AG08395 (cell line): ENCODE measurements around the gene IGSF22.
"Not testable (repeated sequence)": the region's sequence is repeated elsewhere in the genome, so short reads cannot be mapped to it uniquely, and the experiment has no call there.

Source experiments
- DNase-seq: peaks from one replicate; pipeline ENCODE4 v3.0.0; 2012; ENCODE audit warnings: mixed read lengths, low spot score

The IGSF22 gene

GRCh38 chr11:18691467-18692140, 34.4 kb downstream of the IGSF22 start:
- DNase-seq, result not testable (repeated sequence)

GRCh38 chr11:18684267-18684666, 41.7 kb downstream of the IGSF22 start:
- no peak for DNase-seq

GRCh38 chr11:18682466-18682865, 43.5 kb downstream of the IGSF22 start:
- DNase-seq, result no peak

GRCh38 chr11:18681949-18682348, 44.0 kb downstream of the IGSF22 start:
- not testable (repeated sequence) for DNase-seq

- no peak for DNase-seq
Measured at GRCh38 chr11:18677560-18677959, 48.4 kb downstream of the IGSF22 start.

GRCh38 chr11:18676803-18677202, 49.2 kb downstream of the IGSF22 start:
- DNase-seq, result no peak

- DNase-seq, result not testable (repeated sequence)
Measured at GRCh38 chr11:18672209-18672608, 53.8 kb downstream of the IGSF22 start.

GRCh38 chr11:18671246-18671645, 54.7 kb downstream of the IGSF22 start:
- DNase-seq, result no peak

- DNase-seq, result no peak
Measured at GRCh38 chr11:18669711-18670110, 56.3 kb downstream of the IGSF22 start.

GRCh38 chr11:18669219-18669596, 56.8 kb downstream of the IGSF22 start:
- DNase-seq, result no peak

GRCh38 chr11:18668131-18668530, 57.9 kb downstream of the IGSF22 start:
- no peak for DNase-seq

- not testable (repeated sequence) for DNase-seq
Measured at GRCh38 chr11:18665353-18665872, 60.6 kb downstream of the IGSF22 start.

GRCh38 chr11:18657673-18658072, 68.3 kb downstream of the IGSF22 start:
- DNase-seq, result no peak
